GM18507 (cell line): ENCODE data around the gene APOB.

Experiments used
- DNase-seq: peaks from one replicate; pipeline ENCODE4 v3.0.0; 2011; ENCODE audit warnings: low read depth; ENCODE audit not compliant: insufficient read length; ENCODE audit errors: extremely low spot score
- FAIRE-seq: peaks from 2 replicates; lab custom pipeline; 2011; peaks lifted over from hg19 to GRCh38; lab: Jason Lieb, UNC

Gene APOB

DNA sequence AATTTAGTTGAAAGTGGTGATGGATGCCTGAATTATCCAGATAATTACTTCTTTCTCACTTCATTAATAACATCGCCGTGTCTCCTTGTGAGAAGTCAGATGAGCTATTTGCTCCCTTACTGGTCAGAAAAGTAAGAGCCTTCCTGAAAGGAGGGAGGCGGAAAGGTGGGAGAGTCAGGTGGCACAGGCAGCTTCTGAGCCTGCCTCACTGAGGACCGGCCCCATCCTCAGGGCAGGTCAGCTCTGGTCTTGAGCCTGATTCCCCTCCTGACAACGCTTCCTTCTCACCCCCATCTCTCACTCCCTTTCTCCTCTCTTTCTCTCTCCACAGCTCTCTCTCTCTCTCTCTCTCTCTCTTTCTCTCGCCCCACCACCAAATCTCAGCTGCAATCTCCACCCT lies 10.1 kb upstream of the APOB start:
- DNase-seq (no peak), FAIRE-seq (no peak)

DNA sequence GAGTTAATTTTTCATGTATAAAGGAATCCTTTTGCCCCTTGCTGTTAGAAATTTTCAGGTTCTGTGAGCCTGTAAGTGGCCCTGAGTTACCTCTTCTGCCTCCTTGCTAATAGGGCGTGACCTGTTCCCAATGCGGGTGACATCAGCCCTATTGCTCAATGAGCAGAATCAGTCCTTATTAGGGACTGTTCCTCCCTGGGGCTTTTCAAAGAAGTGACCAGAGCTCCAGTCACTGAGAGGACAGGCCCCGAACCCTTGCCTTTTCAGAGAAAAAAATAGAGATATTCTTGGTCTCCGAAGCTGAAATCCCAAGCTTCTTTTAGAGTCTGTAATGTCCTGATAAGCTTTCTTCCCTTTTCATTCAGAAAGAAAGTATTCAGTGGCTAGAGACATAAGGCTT lies 8.2 kb upstream of the APOB start:
- no peak for FAIRE-seq
- DNase-seq: no peak

DNA sequence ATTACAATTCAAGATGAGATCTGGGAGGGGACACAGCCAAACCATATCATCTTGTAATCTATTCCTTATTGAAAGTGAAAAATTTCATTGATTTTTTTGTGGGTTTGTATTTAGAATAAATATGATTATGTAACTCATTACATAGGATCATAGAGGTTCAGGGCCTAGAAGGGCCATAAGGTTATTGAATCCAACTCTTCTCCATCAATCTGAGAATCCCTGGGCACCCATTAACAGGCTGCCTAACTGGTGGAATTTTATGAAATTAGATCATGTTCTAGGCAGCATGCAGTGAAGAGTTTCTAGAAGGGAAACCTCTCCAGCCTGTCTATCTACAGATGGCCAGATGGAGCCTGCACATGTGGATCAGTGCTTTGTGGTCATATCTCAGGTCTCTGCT lies 6.3 kb upstream of the APOB start:
- FAIRE-seq (no peak), DNase-seq (no peak)

DNA sequence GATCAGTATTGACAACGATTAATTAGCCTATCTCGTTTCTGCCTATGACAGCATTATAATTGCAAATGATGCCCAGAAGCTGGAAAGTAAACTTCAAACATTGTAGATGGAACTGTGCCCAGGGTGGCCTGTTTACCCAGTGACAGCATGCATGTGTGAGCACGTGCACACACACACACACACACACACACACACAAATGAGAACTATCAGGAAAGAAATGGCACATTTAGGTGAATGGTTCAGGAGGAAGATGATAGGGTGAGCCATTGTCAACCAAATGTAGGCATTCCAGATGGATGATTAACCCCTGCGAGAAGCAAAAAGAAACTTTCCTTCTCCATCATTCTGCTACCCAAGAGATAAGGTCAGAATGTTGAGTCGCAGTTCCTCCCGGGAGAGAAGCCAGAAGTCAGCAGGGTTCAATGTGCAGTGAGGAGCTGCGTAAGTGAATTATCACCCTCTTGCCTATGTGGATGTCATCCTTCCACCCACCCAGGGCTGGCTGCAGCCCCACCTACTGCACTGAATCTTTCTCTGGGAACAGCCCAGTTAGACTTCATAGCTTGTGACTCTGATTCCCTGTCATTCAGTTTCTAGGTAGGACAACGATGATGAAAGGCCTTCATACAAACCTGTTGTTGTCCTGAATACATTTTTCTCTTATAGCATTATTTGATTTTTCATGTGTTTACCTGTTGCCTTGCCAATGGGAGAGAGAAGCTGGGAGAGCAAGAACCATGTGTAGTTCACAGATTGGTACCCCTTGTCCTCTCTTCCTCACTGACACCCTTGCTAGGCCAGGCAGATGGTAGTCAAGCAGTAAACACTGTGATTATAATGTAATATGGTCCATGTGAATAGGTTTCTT lies 3.5 kb upstream of the APOB start:
- no peak for FAIRE-seq

DNA sequence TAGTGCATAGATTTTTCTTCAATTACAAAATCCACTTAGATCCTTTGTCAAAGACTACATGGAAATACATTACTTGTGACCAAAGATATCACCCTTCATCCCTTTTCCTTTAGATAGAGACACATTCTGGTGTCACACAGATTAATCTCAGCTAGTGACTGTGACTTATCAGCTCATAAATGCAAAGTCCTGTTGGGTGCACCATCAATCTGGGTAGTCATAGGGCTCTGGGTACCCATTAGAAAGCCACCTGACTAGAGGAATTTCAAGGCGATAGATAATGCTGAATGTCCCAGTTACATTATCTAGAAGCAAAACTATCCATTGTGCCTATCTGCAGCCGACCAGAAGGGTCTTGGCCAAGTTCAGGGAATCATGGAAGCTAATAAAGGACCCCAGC lies 2.6 kb upstream of the APOB start:
- DNase-seq (no peak), FAIRE-seq (no peak)

More for the DNA sequence above, 3.5 kb upstream of the APOB start:
- no peak for DNase-seq

DNA sequence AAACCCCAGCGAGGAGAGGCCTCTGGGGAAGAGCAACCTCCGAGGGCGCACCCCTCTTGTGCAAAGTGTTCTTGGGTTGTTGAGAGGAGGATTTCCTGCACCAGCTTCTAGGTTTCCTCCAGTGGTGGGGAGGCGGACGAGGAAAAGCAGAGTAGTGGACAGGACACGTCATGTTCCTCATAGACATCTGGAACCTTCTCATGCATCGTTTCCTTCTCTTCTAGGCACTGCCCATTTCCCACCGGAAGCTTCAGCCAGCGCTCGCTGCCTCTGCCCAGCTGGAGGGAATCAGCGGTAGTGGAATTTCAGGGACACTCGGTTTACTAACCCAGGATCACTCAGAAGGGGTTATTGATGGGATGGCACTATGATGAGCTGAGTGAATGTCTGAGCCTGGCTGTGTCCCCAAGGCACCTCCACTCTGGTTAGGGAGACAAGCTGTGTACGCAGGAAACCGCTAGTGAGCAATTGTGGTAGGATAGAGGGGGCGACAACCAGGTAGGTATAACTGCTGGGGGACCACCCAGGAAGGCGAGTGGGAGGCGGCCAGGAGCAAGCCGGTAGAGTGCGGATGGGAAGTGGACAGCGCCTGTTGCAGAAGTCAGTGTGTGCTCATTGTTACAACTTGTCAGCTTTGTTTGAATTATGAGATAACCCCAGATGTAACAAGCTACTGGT lies 960 bp upstream of the APOB start:
- FAIRE-seq (no peak), DNase-seq (no peak)

DNA sequence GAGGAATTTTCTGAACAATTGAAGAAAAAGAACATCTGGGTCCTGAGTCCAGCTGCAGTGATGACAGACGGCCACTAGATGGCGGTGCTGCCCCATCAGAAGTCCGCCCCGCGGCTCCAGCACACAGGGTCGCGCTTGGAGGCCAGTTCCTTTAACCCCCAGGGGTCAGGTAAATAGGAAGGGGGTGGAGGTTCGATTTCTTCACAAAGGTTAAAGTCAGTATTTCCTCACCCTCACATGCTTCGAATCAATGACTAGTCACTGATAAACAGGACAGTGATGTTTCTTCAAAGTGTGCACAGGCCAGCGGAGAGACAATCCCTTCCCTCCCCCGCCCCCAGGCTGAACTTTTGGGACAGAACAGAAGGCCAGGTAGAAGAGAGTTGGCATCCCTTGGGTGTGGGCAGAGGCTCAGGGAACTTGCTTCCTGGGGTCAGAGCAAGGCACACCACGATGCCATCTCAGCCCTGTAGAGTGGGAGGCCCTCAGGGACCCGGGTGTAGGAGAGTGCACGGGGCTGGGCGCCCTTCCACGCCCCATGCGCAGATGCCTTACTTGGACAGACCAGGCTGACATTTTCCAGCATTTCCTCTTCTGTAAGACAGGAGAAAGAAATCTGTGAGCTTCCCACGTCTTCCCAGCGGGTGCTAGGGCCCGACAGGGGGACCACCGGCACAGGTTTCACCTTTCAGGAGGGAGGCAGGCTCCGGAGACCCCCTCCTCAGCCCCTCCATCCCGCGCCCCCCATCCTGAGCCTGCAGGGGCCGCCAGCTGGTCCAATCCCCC lies 722 bp downstream of the APOB start:
- peak; percentile 93 for FAIRE-seq
- DNase-seq: peak; percentile 38

DNA sequence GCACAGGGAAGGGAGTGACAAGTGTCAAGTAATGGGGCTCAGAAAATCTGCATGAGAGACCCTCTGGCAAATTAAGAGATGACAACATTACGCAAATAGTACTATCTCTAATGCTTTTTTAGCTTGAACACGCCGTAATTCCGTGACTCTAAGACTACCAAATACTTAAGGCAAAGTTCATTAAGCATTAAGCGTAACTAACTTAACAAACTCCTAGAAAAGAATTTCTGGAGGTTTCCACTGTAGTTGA lies 1.2 kb downstream of the APOB start:
- DNase-seq (no peak), FAIRE-seq (no peak)

DNA sequence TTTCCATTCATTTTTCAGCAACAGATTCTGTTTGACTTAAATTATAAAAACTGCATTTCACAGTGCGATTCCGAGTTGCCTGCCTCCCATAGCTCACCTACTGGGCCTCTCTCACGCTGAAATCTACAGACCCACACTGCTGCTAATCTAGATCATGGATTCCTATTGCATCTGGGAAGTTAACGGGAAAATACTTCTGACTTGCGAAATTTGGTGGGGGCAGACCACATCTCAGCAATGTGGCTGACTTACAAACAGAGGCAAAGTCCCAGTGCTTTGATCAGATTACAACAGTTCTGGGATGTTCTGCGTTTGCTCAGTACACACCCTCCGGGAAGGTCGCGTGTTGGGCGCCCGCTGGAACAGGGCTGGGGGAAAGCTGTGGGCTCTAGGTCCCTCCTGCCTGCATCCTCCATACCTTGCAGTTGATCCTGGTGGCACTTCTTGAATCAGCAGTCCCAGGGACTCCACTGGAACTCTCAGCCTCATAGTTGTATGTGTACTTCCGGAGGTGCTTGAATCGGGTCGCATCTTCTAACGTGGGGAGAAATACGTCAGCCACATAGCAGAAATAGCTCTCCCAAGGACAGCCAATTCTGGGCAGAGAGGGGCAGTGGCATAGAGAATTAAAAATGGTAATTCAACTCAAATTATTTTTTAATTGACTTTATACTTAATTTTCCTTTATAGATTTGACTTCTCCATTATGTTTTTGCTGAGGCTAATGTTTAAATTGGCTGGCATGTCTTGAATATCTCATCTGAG lies 1.7 kb downstream of the APOB start:
- FAIRE-seq: no peak
- DNase-seq: no peak

DNA sequence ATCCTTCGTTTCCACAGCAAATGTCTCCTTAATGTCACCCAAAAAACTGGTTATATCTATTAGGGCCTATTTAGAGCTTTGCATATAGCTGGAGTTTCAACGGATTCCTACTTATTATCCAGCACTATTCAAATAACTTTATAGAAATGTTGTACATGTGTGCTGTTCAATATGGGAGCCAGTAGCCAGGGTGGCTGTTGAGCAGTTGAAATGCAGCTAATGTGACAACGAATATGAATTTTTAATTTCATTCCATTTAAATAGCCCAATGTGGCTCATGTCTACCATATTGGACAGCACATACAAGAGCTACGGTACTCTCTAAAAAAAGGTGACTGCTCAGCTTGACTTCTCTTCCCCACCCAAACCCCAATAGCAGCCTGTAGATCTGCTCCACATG lies 2.4 kb downstream of the APOB start:
- DNase-seq (no peak), FAIRE-seq (no peak)

DNA sequence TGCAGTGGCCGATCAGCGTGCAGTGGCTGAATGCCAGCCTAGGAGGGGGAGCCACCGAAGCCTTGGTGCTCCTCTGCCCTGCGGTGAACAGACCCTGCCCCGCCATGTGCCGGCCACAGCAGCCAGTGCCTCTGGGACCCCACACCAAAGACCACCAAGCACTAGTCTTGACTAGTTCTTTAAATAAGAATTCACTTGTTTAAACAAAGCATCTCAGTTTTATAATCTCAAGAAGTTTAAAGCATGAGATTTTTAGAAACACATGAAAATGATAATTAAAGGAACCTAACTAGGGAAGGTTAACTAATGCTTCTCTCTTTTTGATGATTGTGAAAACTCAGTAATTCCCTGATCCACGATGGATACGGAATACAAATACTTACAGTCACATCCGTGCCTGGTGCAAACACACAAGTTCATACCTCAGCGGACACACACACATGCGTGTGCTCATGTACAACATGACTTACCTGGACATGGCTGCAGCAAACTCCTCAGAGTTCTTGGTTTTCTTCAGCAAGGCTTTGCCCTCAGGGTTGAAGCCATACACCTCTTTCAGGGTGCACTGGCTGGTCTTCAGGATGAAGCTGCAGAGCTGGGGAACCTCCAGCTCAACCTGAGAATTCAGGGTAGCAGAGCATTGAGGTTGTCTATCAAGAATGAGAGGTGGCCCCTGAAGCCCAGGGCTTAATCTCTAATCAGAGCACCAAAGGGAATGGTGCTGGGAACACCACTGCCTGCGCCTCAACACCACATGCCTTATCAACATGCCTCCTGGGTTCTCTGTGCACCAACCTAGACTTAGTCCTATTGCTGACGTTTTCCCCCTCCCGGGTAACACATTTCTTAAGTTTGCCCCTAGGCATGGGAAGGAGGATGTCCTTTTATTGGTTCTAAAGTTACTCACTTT lies 3.1 kb downstream of the APOB start:
- no peak for FAIRE-seq

DNA sequence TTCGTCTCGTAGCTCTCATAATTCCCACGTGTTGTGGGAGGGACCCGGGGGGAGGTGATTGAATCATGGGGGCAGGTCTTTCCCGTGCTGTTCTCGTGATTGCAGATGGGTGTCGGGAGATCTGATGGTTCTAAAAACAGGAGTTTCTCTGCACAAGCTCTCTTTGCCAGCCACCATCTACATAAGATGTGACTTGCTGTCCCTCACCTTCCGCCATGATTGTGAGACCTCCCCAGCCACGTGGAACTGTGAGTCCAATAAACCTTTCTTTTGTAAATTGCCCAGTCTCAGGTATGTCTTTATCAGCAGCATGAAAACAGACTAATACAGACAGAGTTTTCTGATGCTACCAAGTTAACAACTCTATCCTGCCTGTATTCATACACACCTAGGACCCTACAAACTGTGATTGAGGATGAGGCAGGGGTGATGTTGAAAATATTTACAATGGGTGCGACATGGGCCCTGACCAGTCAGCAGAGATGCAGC lies 3.9 kb downstream of the APOB start:
- no peak for DNase-seq
- FAIRE-seq: no peak

More for the DNA sequence above, 3.1 kb downstream of the APOB start:
- DNase-seq: no peak

DNA sequence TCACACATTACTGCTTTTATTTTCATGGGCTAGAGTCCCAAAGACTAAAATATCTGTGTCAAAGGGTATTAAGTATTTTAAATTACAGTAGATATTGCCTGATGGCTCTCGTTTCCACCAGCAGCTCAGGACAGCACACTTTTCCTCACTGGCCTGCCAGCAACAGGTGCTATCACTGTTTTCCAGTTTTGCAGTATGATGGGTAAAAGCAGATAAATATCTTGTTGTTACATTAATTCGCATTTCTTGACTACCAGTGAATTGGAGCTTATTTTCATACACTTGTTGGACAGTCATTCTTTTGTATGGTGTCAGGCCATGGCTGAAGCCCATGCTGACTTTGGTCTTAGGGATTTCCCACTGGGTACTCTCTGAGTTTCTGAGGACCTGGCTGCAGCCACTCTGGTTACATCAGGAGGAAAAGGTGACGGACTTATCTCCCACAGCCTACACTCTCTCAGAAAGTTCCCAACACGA lies 4.8 kb downstream of the APOB start:
- FAIRE-seq (no peak), DNase-seq (no peak)

DNA sequence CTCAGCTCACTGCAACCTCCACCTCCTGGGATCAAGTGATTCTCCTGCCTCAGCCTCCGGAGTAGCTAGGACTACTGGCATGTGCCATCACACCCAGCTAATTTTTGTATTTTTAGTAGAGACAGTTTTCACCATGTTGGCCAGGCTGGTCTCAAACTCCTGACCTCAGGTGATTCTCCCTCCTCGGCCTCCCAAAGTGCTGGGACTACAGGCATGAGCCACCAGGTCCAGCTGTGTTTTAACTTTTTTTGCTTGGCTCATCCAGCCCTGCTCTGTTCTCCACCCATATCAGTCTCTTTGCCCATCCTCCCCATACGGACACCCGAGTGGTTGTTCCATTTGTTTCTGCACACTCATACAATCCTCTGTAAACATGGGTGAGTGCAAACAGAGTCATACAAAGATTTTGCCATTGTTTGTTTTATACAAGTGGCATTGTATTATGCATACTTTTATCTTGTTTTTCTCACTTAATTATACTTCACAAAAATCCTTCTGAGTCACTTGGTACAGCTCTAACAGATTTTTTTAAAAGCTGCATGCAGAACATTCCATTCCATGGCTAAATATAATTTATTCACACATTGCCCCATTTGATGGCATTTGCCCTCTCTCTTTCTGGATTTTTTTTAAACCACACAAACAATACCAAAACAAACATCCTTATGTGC lies 5.3 kb downstream of the APOB start:
- no peak for DNase-seq
- FAIRE-seq: no peak

DNA sequence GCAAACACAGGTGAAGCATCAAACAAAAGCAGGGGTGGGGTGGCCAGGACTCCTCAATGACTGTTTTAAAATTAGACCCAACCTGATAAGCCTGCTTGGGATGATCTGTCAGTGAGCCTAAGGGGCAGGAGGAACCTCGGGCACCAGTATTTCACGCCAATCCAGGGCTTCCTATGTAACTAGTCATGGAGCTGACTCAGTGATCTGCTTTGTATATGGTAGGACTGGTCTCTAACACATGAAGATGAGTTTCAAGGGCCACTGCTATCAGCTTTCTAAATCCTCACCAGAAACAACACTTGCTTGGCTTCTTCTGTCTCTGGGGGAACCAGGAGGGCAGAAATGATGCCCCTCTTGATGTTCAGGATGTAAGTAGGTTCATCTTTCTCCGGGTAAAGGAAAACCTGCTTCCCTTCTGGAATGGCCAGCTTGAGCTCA lies 6.2 kb downstream of the APOB start:
- DNase-seq (no peak), FAIRE-seq (no peak)

DNA sequence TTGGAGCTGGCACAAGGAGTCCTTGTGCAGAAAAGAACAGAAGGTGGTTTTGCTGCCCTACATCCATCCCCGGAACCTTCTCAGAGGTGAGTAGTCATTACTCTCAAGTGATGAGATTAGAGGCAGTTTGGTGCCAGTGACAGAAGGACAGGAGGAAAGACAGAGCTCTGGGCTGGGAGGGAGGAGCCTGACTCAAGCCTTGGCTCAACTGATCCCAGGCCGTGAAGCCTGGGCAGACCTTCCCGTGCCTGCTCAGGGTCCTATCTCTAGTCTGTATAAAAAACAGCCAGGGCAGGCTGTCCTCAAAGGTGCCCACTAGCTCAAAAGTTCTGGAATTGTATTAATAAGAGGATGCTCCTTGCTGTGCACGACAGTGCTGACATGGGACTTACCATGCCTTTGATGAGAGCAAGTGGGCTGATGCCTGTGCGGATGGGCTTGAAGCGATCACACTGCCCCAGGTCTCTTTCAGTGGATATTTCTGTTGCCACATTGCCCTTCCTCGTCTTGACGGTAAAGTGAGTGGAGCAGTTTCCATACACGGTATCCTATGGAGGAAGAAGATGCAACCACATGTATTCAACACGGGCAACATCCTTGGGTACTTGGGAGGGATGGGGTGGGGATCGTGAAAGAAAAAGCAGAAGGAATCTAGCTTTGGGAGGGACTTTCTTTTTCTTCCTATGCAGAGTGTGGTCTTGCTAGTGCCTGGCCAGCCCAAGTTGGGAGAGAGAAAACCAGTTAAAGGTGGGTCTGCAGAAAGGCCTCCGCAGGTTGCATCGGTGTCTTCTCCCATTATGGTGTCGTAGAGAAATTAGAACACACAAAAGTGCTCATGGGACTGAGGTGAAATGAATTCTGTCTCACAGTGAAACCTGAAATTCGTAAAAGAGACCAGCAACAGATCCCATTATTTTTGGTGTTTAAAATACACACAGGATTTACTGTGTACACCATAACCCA lies 6.9 kb downstream of the APOB start:
- no peak for FAIRE-seq
- no peak for DNase-seq
